Gastroesophageal sphincter (tissue), 4 donors: ENCODE measurements around the gene IGFLR1. TPM values are rescaled to one million over a fixed set of nuclear protein-coding genes. Genes with fewer than 3 reads are reported as not detected.

ENCODE experiments used
- ATAC-seq: fragments of 150-250 bp; one replicate; pipeline ENCODE4 v1.9.1; 2016; ENCODE audit warnings: mild to moderate bottlenecking, moderate library complexity
- H3K27ac ChIP-seq, 4 donors: fragments of 200-600 bp; sonication (generic) in 3 of 4; 1 replicate in 3 of 4; 2 replicates in 1 of 4; pipeline ENCODE4 v1.5.1; 2016 to 2019
- H3K27me3 ChIP-seq: fragments of 200-600 bp; sonication (generic); one replicate; pipeline ENCODE4 v1.5.1; 2019
- H3K36me3 ChIP-seq, 2 donors: fragments of 200-600 bp; sonication (generic); one replicate each; pipeline ENCODE4 v1.5.1; 2019; ENCODE audit warnings: control low read depth in 1 of 2
- H3K4me1 ChIP-seq, 3 donors: fragments of 200-600 bp; sonication (generic); 1 replicate in 2 of 3; 2 replicates in 1 of 3; pipeline ENCODE4 v1.5.1; 2016 to 2019; ENCODE audit warnings: control low read depth in 2 of 3
- H3K4me3 ChIP-seq, 2 donors: fragments of 200-600 bp; sonication (generic); one replicate each; pipeline ENCODE4 v1.5.1; 2019; ENCODE audit warnings: mild to moderate bottlenecking in 1 of 2, moderate library complexity in 1 of 2
- H3K9me3 ChIP-seq, 3 donors: fragments of 200-600 bp; sonication (generic); one replicate each; pipeline ENCODE4 v1.5.1; 2017 to 2019; ENCODE audit warnings: control low read depth in 2 of 3
- EP300 ChIP-seq: sonication (generic); formaldehyde crosslinking; IDR thresholded peaks from one replicate; pipeline ENCODE4 v1.6.1; 2017; ENCODE audit warnings: antibody characterized with exemption, mild to moderate bottlenecking
- POLR2A ChIP-seq, 2 donors: fragments of 450-650 bp; IDR thresholded peaks; one replicate each; pipeline ENCODE4 v1.6.1; 2017; ENCODE audit warnings: antibody characterized with exemption in 2 of 2, mild to moderate bottlenecking in 2 of 2, moderate library complexity in 1 of 2
- POLR2AphosphoS5 ChIP-seq: sonication (generic); formaldehyde crosslinking; IDR thresholded peaks from one replicate; pipeline ENCODE4 v1.6.1; 2017; ENCODE audit warnings: antibody characterized with exemption
- WGBS, 2 donors: methylation state at CpG; one replicate each; pipeline ENCODE4 v1.1.5; 2018; ENCODE audit warnings: low coverage in 1 of 2; 5-methylcytosine and 5-hydroxymethylcytosine counted together
- total RNA-seq, 4 donors: library from RNA; depleted of rRNA; stranded (reverse); fragments of >200 nt; gene quantifications; one replicate each; pipeline ENCODE4 v1.1.0, GENCODE V29; 2016
- TF ChIP-seq, protein P1 (sequence below), 4 experiments: fragments of 200-600 bp in 2 of 4; fragments of 450-650 bp in 2 of 4; sonication (generic) in 1 of 4; IDR thresholded peaks; one replicate each; pipeline ENCODE4 v1.5.1; 2017 to 2019; ENCODE audit warnings: antibody characterized with exemption in 4 of 4, mild to moderate bottlenecking in 2 of 4, moderate library complexity in 2 of 4

The IGFLR1 gene
- total RNA-seq, 4 donors from 2014 or later: 4.6 to 14.3 (median 6.7) TPM

GRCh38 chr19:35757231-35757748, 15.0 kb upstream of the IGFLR1 start:
- no CpG with 5 or more reads among the region's 19 CpGs for WGBS, 2 donors
- peak; percentile 72 for ATAC-seq

GRCh38 chr19:35756377-35757230, 14.4 kb upstream of the IGFLR1 start, which contains the start of gene HSPB6:
Gene HSPB6 (minus strand): TSS chr19:35757029. CDS start chr19:35757008, 21 bp downstream.
- Histone ChIP-seq H3K4me3 (peak within 1 kb of the TSS; percentile 51 to 81), H3K4me1 (peaks cover 0 to 67% (median 31%) of the 10 kb centered on the region in 3 donors), H3K27ac (peak within 1 kb of the TSS; percentile 93 to 99 (median 96)), H3K36me3 (peaks cover 0 to 50% of the 10 kb centered on the region in 2 donors), H3K27me3 (no peaks in the 10 kb centered on the region), H3K9me3 (no peaks in the 10 kb centered on the region)
- peak; percentile 91 to 98 for TF ChIP-seq POLR2A (IDR thresholded peaks at IDR 0.05)
- TF ChIP-seq, protein P1, sequence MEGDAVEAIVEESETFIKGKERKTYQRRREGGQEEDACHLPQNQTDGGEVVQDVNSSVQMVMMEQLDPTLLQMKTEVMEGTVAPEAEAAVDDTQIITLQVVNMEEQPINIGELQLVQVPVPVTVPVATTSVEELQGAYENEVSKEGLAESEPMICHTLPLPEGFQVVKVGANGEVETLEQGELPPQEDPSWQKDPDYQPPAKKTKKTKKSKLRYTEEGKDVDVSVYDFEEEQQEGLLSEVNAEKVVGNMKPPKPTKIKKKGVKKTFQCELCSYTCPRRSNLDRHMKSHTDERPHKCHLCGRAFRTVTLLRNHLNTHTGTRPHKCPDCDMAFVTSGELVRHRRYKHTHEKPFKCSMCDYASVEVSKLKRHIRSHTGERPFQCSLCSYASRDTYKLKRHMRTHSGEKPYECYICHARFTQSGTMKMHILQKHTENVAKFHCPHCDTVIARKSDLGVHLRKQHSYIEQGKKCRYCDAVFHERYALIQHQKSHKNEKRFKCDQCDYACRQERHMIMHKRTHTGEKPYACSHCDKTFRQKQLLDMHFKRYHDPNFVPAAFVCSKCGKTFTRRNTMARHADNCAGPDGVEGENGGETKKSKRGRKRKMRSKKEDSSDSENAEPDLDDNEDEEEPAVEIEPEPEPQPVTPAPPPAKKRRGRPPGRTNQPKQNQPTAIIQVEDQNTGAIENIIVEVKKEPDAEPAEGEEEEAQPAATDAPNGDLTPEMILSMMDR (IDR thresholded peaks at IDR 0.05): no peak
- TF ChIP-seq POLR2AphosphoS5: peak; percentile 96
- peak; percentile 13 for ATAC-seq
- 5 to 13% methylated on average over 5 to 10 of the region's 52 CpGs for WGBS, 2 donors

More at GRCh38 chr19:35757231-35757748, 15.0 kb upstream of the IGFLR1 start:
- H3K4me1 ChIP-seq: peaks cover 0 to 64% (median 31%) of the 10 kb centered on the region in 3 donors
- no peaks in the 10 kb centered on the region for H3K27me3 ChIP-seq
- H3K9me3 ChIP-seq: no peaks in the 10 kb centered on the region
- H3K27ac ChIP-seq: peak overlapping the region; percentile 93 to 99 (median 96)
- peaks cover 0 to 51% of the 10 kb centered on the region in 2 donors for H3K36me3 ChIP-seq
- TF ChIP-seq EP300 (no peak), POLR2A (IDR thresholded peaks at IDR 0.05) (no peak), POLR2AphosphoS5 (peak; percentile 97)
- TF ChIP-seq, protein P1 (IDR thresholded peaks at IDR 0.05): peak in 1 of 4 experiments; percentile 17
- H3K4me3 ChIP-seq: peak overlapping the region; percentile 51 to 81

- Histone ChIP-seq H3K27ac (peak overlapping the region; percentile 93 to 99 (median 96)), H3K9me3 (no peaks in the 10 kb centered on the region), H3K4me3 (peak overlapping the region; percentile 51 to 81), H3K36me3 (peaks cover 0 to 51% of the 10 kb centered on the region in 2 donors), H3K27me3 (no peaks in the 10 kb centered on the region), H3K4me1 (peaks cover 0 to 68% (median 31%) of the 10 kb centered on the region in 3 donors)
- peak; percentile 68 for ATAC-seq
- TF ChIP-seq POLR2A (IDR thresholded peaks at IDR 0.05): peak; percentile 8 to 50
- TF ChIP-seq, protein P1 (IDR thresholded peaks at IDR 0.05): no peak
- no peak for TF ChIP-seq EP300
- peak; percentile 65 for TF ChIP-seq POLR2AphosphoS5
- WGBS, 2 donors: 4 to 33% methylated on average over 5 to 7 of the region's 74 CpGs
These were observed 13.5 kb upstream of the IGFLR1 start for GRCh38 chr19:35755550-35756376.

GRCh38 chr19:35755131-35755549, 12.9 kb upstream of the IGFLR1 start:
- ATAC-seq: no peak
- Histone ChIP-seq H3K36me3 (peaks cover 0 to 45% of the 10 kb centered on the region in 2 donors), H3K4me1 (peaks cover 0 to 72% (median 31%) of the 10 kb centered on the region in 3 donors), H3K4me3 (peak overlapping the region; percentile 14 to 81), H3K27me3 (no peaks in the 10 kb centered on the region), H3K9me3 (no peaks in the 10 kb centered on the region), H3K27ac (peak overlapping the region; percentile 93 to 99 (median 96))
- TF ChIP-seq POLR2A (IDR thresholded peaks at IDR 0.05) (peak in 1 of 2 donors; percentile 12), POLR2AphosphoS5 (no peak)
- 11 to 36% methylated on average over 5 to 7 of the region's 17 CpGs for WGBS, 2 donors
